Breast epithelium (tissue), 4 donors: ENCODE results near the gene ZCCHC17. TPM values are rescaled to one million over a fixed set of nuclear protein-coding genes. Genes with fewer than 3 reads are reported as not detected.

Source experiments
- DNase-seq, 2 donors: peaks; one replicate each; pipeline ENCODE4 v3.0.0-alpha.2; 2019; ENCODE audit warnings: low spot score in 2 of 2
- H3K27ac ChIP-seq, 2 donors: fragments of 200-600 bp; sonication (generic) in 1 of 2; one replicate each; pipeline ENCODE4 v1.5.1; 2016 to 2019; ENCODE audit warnings: mild to moderate bottlenecking in 1 of 2
- H3K27me3 ChIP-seq, 2 donors: fragments of 200-600 bp; sonication (generic) in 1 of 2; one replicate each; pipeline versions ENCODE4 v1.5.1 to v1.6.0; 2017 to 2019; ENCODE audit warnings: control low read depth in 1 of 2, mild to moderate bottlenecking in 1 of 2
- H3K36me3 ChIP-seq: fragments of 200-600 bp; one replicate; pipeline ENCODE4 v1.5.1; 2019
- H3K4me1 ChIP-seq, 2 donors: fragments of 200-600 bp; sonication (generic); one replicate each; pipeline ENCODE4 v1.5.1; 2016 to 2019; ENCODE audit warnings: control low read depth in 1 of 2
- H3K4me3 ChIP-seq, 3 donors: fragments of 200-600 bp; sonication (generic); 1 replicate in 2 of 3; 2 replicates in 1 of 3; pipeline ENCODE4 v1.5.1; 2016 to 2019; ENCODE audit warnings: mild to moderate bottlenecking in 3 of 3, moderate library complexity in 2 of 3
- H3K9me3 ChIP-seq, 2 donors: fragments of 200-600 bp; sonication (generic) in 1 of 2; one replicate each; pipeline ENCODE4 v1.5.1; 2016 to 2019; ENCODE audit warnings: control low read depth in 1 of 2
- CTCF ChIP-seq, 3 donors: fragments of 450-650 bp; IDR thresholded peaks; one replicate each; pipeline ENCODE4 v1.5.1; 2016 to 2017; ENCODE audit warnings: antibody characterized with exemption in 3 of 3, mild to moderate bottlenecking in 3 of 3, moderate library complexity in 3 of 3
- POLR2A ChIP-seq: fragments of 450-650 bp; IDR thresholded peaks from one replicate; pipeline ENCODE4 v1.6.1; 2016; ENCODE audit warnings: antibody characterized with exemption, mild to moderate bottlenecking, moderate library complexity
- POLR2AphosphoS5 ChIP-seq, 3 donors: sonication (generic); formaldehyde crosslinking; IDR thresholded peaks; one replicate each; pipeline ENCODE4 v1.6.1; 2017; ENCODE audit warnings: antibody characterized with exemption in 3 of 3
- intact Hi-C: fragments of 100-400 bp; cut with DNase I; formaldehyde crosslinking; loops from one replicate; pipeline ENCODE4 v1.15.1; 2023; ENCODE audit warnings: low total_unique reads
- total RNA-seq, 3 donors: library from RNA; depleted of rRNA; stranded (reverse); fragments of >200 nt; gene quantifications; one replicate each; pipeline ENCODE4 v1.1.0, GENCODE V29; 2016

ZCCHC17 gene
- total RNA-seq = 10 to 100 TPM; 24.6 to 42.9 (median 29.6) TPM

DNA sequence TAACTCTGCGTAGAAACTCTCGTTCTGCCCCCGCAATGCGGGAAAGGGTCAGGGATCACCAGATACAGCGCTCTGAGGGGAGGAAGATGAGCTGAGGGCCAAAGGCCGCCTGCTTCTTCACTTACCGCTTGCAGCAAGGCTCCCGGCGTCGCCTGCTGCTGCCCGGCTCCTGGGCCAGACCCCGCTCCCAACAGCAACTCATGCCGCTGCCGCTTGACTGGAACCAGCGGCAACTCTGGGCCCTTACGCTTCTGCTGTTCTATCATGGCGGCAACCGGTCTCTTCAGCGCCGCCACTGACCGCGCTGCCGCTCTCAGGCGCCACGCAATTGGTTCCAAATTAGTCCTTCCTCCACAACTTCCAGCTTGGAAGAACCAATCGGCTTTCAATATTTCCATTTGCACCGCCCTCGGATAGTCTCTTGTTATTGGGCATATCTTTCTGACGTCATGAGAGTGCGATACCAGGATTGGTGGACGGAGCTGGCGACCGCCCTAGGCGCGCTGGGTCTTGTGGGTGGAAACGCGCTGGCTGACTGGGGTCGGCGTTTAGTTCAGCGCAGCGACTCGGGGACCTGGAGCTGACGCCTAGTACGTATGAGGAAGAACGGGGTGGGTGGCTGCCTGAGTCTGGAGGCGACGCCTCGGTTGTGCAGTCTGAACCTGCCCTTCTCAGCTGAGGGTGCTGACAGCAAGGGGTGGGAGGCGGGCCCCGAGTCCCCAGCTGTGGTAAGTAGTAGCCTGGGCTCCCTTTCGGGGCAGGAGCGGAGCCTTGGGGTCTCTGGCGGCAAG lies at the start of gene ZCCHC17, which contains the start of gene SNRNP40:
Gene ZCCHC17, plus strand, starts transcription at position 547 of the 791 bp plus-strand sequence. CDS start 13,067 bp downstream, outside the sequence.
Gene SNRNP40, minus strand, starts transcription at position 303 of the 791 bp plus-strand sequence. Its CDS starts 37 bp downstream, at position 266.
- Histone ChIP-seq H3K4me1 (peaks cover 0 to 14% of the 10 kb centered on the region in 2 donors), H3K27me3 (no peaks in the 10 kb centered on the region)

GRCh38 chr1:31248276-31248675 lies 48.6 kb upstream of the ZCCHC17 start:
- no peak for DNase-seq
- Histone ChIP-seq H3K36me3 (no peaks in the 10 kb centered on the region), H3K27ac (no peak overlapping the region), H3K27me3 (no peaks in the 10 kb centered on the region), H3K9me3 (no peaks in the 10 kb centered on the region), H3K4me1 (no peaks in the 10 kb centered on the region), H3K4me3 (no peak overlapping the region)
- intact Hi-C loops = no loop called here
- TF ChIP-seq POLR2AphosphoS5 (IDR thresholded peaks at IDR 0.05) (no peak), CTCF (IDR thresholded peaks at IDR 0.05) (no peak), POLR2A (no peak)

More for the DNA sequence above, at the start of gene ZCCHC17, which contains the start of gene SNRNP40:
- peak; percentile 93 to 99 for DNase-seq
- peak within 1 kb of the TSS; percentile 96 for H3K27ac ChIP-seq
- intact Hi-C loops = no loop called here
- TF ChIP-seq POLR2AphosphoS5 (IDR thresholded peaks at IDR 0.05) (peak; percentile 34 to 86 (median 65)), CTCF (IDR thresholded peaks at IDR 0.05) (no peak), POLR2A (peak; percentile 57)
- H3K4me3 ChIP-seq = peak within 1 kb of the TSS; percentile 81 to 98 (median 93)
- H3K9me3 ChIP-seq = no peaks in the 10 kb centered on the region
- H3K36me3 ChIP-seq = no peaks in the 10 kb centered on the region

DNA sequence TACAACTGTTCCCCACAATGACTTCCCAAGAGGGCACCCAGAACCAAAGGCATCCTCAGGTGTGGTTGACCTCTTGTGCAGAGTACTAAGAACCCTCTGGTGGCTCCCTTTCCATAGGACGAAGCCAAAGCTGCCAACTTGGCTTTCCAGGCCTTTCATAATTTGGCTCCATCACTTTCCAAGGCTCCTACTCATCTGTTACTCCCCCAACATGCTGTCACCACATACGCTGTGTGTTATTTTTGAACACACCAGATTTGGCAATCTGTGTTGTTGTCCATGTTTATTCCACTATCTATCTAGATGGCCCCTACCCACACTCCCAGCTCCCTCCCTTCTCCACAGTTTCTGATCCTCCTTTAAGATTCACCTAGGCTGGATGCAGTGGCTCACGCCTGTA lies 47.0 kb upstream of the ZCCHC17 start:
- Histone ChIP-seq H3K36me3 (no peaks in the 10 kb centered on the region), H3K4me3 (no peak overlapping the region), H3K9me3 (no peaks in the 10 kb centered on the region), H3K4me1 (no peaks in the 10 kb centered on the region), H3K27ac (no peak overlapping the region), H3K27me3 (no peaks in the 10 kb centered on the region)
- intact Hi-C loops = no loop called here
- DNase-seq = no peak
- TF ChIP-seq CTCF (IDR thresholded peaks at IDR 0.05) (no peak), POLR2AphosphoS5 (IDR thresholded peaks at IDR 0.05) (no peak), POLR2A (no peak)

- no peaks in the 10 kb centered on the region for H3K4me1 ChIP-seq
- no peak for DNase-seq
- no peak overlapping the region for H3K27ac ChIP-seq
- no peaks in the 10 kb centered on the region for H3K36me3 ChIP-seq
- intact Hi-C loops = no loop called here
- H3K4me3 ChIP-seq = no peak overlapping the region
- no peaks in the 10 kb centered on the region for H3K27me3 ChIP-seq
- TF ChIP-seq POLR2AphosphoS5 (IDR thresholded peaks at IDR 0.05) (no peak), CTCF (IDR thresholded peaks at IDR 0.05) (no peak), POLR2A (no peak)
- H3K9me3 ChIP-seq = no peaks in the 10 kb centered on the region
Measured at GRCh38 chr1:31257213-31257612, 39.6 kb upstream of the ZCCHC17 start.

DNA sequence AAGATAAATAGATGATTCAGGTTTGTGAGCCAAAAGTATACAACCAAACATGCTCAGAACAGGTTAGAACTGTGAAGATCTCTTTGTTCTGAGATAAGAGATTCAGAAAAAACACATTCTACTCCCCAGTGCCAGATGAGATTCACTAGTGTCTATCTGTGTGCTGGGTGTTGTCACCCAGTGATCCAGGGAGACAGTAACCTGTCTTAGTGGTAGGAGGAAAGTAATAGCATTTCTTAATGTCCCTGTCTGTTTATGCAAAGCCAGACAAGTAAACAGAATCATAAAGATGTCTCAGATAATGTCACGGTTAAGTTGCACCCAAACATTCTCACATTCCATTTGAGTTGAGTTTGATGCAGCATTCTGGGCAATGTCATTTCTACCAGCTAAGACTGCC lies 38.3 kb upstream of the ZCCHC17 start:
- no peak for DNase-seq
- no peak for TF ChIP-seq CTCF (IDR thresholded peaks at IDR 0.05)
- TF ChIP-seq POLR2A = no peak
- intact Hi-C loops = no loop called here
- H3K27ac ChIP-seq = no peak overlapping the region
- H3K4me3 ChIP-seq = no peak overlapping the region
- no peaks in the 10 kb centered on the region for H3K36me3 ChIP-seq
- H3K9me3 ChIP-seq = no peaks in the 10 kb centered on the region
- no peaks in the 10 kb centered on the region for H3K27me3 ChIP-seq
- H3K4me1 ChIP-seq = no peaks in the 10 kb centered on the region
